Measurements from ENCODE around the gene TBC1D24.
"Not testable (repeated sequence)": the region's sequence is repeated elsewhere in the genome, so short reads cannot be mapped to it uniquely, and the experiment has no call there.

Gene TBC1D24

GRCh38 chr16:2432286-2432685 lies 42.6 kb upstream of the TBC1D24 start:
- H3K18ac ChIP-seq (ENCODE audit: low read length) = no peak overlapping the region
- H3K23ac ChIP-seq (ENCODE audit: low read length) = no peak overlapping the region
- H3K4me1 ChIP-seq (ENCODE audit: control insufficient read depth in 1 of 2, insufficient read depth in 2 of 2, low read length in 2 of 2) = peaks cover 7 to 16% of the 10 kb centered on the region in 2 experiments
- WGBS (ENCODE audit: extremely low coverage, insufficient coverage, insufficient read length) = no CpG with 5 or more reads among the region's 6 CpGs
- H3K79me2 ChIP-seq (ENCODE audit: control insufficient read depth, insufficient read depth, low read length, poor library complexity) = peaks cover 11% of the 10 kb centered on the region
- no peak overlapping the region for H3K14ac ChIP-seq (ENCODE audit: low read length)
- H4K8ac ChIP-seq (ENCODE audit: low read depth, low read length) = no peak overlapping the region
- no peak overlapping the region for H4K12ac ChIP-seq (ENCODE audit: low read depth, low read length)
- no peak overlapping the region for H3K4ac ChIP-seq (ENCODE audit: low read depth, low read length)
- no peaks in the 10 kb centered on the region for H3K9me3 ChIP-seq (ENCODE audit: insufficient read depth, low read depth, low read length)
- no peak overlapping the region for H3K27ac ChIP-seq (ENCODE audit: low read depth, low read length)
- no peak overlapping the region for H2BK12ac ChIP-seq (ENCODE audit: low read length)
- no peak overlapping the region for H3K4me2 ChIP-seq (ENCODE audit: low read length)
- H2AK5ac ChIP-seq (ENCODE audit: low read length) = no peak overlapping the region
- no peak overlapping the region for H2BK5ac ChIP-seq (ENCODE audit: low read depth, low read length, poor library complexity)
- peaks cover 40 to 43% of the 10 kb centered on the region in 2 experiments for H3K36me3 ChIP-seq (ENCODE audit: control insufficient read depth in 1 of 2, insufficient read depth in 2 of 2, low read length in 2 of 2)
- no peak overlapping the region for H4K91ac ChIP-seq (ENCODE audit: low read depth, low read length)
- H2BK120ac ChIP-seq (ENCODE audit: insufficient read depth, low read length, poor library complexity) = no peak overlapping the region
- no peak overlapping the region for H2AFZ ChIP-seq (ENCODE audit: insufficient read depth, low read length, poor library complexity)
- no peaks in the 10 kb centered on the region for H3K27me3 ChIP-seq (ENCODE audit: insufficient read depth, low read length)
- no peak overlapping the region for H3K4me3 ChIP-seq (ENCODE audit: low read depth, low read length)
- H3K79me1 ChIP-seq (ENCODE audit: low read length) = peaks cover 10% of the 10 kb centered on the region
- peak in 1 of 2 donors; percentile 12 for DNase-seq
- no peak overlapping the region for H3K9ac ChIP-seq (ENCODE audit: low read length)

- peaks cover 10% of the 10 kb centered on the region for H3K79me1 ChIP-seq (ENCODE audit: low read length)
- H3K4me1 ChIP-seq (ENCODE audit: control insufficient read depth in 1 of 2, insufficient read depth in 2 of 2, low read length in 2 of 2) = peaks cover 7 to 16% of the 10 kb centered on the region in 2 experiments
- H2BK5ac ChIP-seq (ENCODE audit: low read depth, low read length, poor library complexity) = no peak overlapping the region
- no peak overlapping the region for H3K4me2 ChIP-seq (ENCODE audit: low read length)
- no peaks in the 10 kb centered on the region for H3K27me3 ChIP-seq (ENCODE audit: insufficient read depth, low read length)
- no peak overlapping the region for H3K27ac ChIP-seq (ENCODE audit: low read depth, low read length)
- no peak overlapping the region for H4K12ac ChIP-seq (ENCODE audit: low read depth, low read length)
- no peak overlapping the region for H2BK120ac ChIP-seq (ENCODE audit: insufficient read depth, low read length, poor library complexity)
- peaks cover 11% of the 10 kb centered on the region for H3K79me2 ChIP-seq (ENCODE audit: control insufficient read depth, insufficient read depth, low read length, poor library complexity)
- WGBS (ENCODE audit: extremely low coverage, insufficient coverage, insufficient read length) = no CpG with 5 or more reads among the region's 15 CpGs
- no peak overlapping the region for H2BK12ac ChIP-seq (ENCODE audit: low read length)
- no peak overlapping the region for H4K8ac ChIP-seq (ENCODE audit: low read depth, low read length)
- H4K91ac ChIP-seq (ENCODE audit: low read depth, low read length) = no peak overlapping the region
- peaks cover 46 to 48% of the 10 kb centered on the region in 2 experiments for H3K36me3 ChIP-seq (ENCODE audit: control insufficient read depth in 1 of 2, insufficient read depth in 2 of 2, low read length in 2 of 2)
- DNase-seq = no peak
- H3K18ac ChIP-seq (ENCODE audit: low read length) = no peak overlapping the region
- no peak overlapping the region for H2AFZ ChIP-seq (ENCODE audit: insufficient read depth, low read length, poor library complexity)
- H3K4ac ChIP-seq (ENCODE audit: low read depth, low read length) = no peak overlapping the region
- H3K9me3 ChIP-seq (ENCODE audit: insufficient read depth, low read depth, low read length) = no peaks in the 10 kb centered on the region
- no peak overlapping the region for H3K23ac ChIP-seq (ENCODE audit: low read length)
- H3K14ac ChIP-seq (ENCODE audit: low read length) = no peak overlapping the region
- H2AK5ac ChIP-seq (ENCODE audit: low read length) = no peak overlapping the region
- no peak overlapping the region for H3K9ac ChIP-seq (ENCODE audit: low read length)
- H3K4me3 ChIP-seq (ENCODE audit: low read depth, low read length) = no peak overlapping the region
Measured at GRCh38 chr16:2432801-2433505, 42.0 kb upstream of the TBC1D24 start.

- not testable (repeated sequence) for H2BK5ac ChIP-seq (ENCODE audit: low read depth, low read length, poor library complexity); H3K79me2 ChIP-seq (ENCODE audit: control insufficient read depth, insufficient read depth, low read length, poor library complexity); H3K4me2 ChIP-seq (ENCODE audit: low read length); DNase-seq; H2AK5ac ChIP-seq (ENCODE audit: low read length); H3K27me3 ChIP-seq (ENCODE audit: insufficient read depth, low read length); H3K14ac ChIP-seq (ENCODE audit: low read length); H3K27ac ChIP-seq (ENCODE audit: low read depth, low read length); H4K8ac ChIP-seq (ENCODE audit: low read depth, low read length); H3K9ac ChIP-seq (ENCODE audit: low read length); H3K18ac ChIP-seq (ENCODE audit: low read length); H4K12ac ChIP-seq (ENCODE audit: low read depth, low read length); H3K79me1 ChIP-seq (ENCODE audit: low read length); H4K91ac ChIP-seq (ENCODE audit: low read depth, low read length); H3K23ac ChIP-seq (ENCODE audit: low read length); H2BK12ac ChIP-seq (ENCODE audit: low read length); H3K4me1 ChIP-seq (ENCODE audit: control insufficient read depth in 1 of 2, insufficient read depth in 2 of 2, low read length in 2 of 2); H3K4me3 ChIP-seq (ENCODE audit: low read depth, low read length); H2AFZ ChIP-seq (ENCODE audit: insufficient read depth, low read length, poor library complexity); H3K4ac ChIP-seq (ENCODE audit: low read depth, low read length); H3K9me3 ChIP-seq (ENCODE audit: insufficient read depth, low read depth, low read length); H2BK120ac ChIP-seq (ENCODE audit: insufficient read depth, low read length, poor library complexity)
- WGBS (ENCODE audit: extremely low coverage, insufficient coverage, insufficient read length) = no CpG with 5 or more reads among the region's 4 CpGs
- peaks cover 66 to 70% of the 10 kb centered on the region in 2 experiments for H3K36me3 ChIP-seq (ENCODE audit: control insufficient read depth in 1 of 2, insufficient read depth in 2 of 2, low read length in 2 of 2)
Measured at GRCh38 chr16:2435236-2435635, 39.7 kb upstream of the TBC1D24 start.

DNA sequence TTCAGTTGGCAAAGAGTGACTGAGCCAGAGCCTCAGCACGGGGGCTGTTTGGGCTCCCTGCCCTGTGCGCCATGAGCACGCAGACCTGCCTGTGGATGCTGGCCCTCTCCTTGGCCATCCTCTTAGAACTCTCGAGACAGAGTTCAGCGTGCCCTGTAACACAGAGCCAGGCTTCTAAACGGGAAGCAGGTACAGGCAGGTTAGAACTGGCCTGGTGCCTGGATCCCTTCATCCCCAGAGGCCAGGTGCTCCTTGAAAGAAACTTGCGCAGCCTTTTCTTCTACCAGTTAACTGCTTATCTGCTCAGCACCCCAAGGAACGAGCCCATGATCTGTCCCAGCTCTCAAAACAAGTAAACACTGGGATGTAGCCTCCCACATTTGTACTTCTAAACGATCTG lies 38.8 kb upstream of the TBC1D24 start:
- Histone ChIP-seq H2BK120ac (ENCODE audit: insufficient read depth, low read length, poor library complexity) (no peak overlapping the region), H3K79me1 (ENCODE audit: low read length) (no peaks in the 10 kb centered on the region), H2AFZ (ENCODE audit: insufficient read depth, low read length, poor library complexity) (no peak overlapping the region), H3K36me3 (ENCODE audit: control insufficient read depth in 1 of 2, insufficient read depth in 2 of 2, low read length in 2 of 2) (peaks cover 67 to 73% of the 10 kb centered on the region in 2 experiments), H3K23ac (ENCODE audit: low read length) (no peak overlapping the region), H3K27me3 (ENCODE audit: insufficient read depth, low read length) (no peaks in the 10 kb centered on the region), H4K91ac (ENCODE audit: low read depth, low read length) (no peak overlapping the region), H3K14ac (ENCODE audit: low read length) (no peak overlapping the region), H3K18ac (ENCODE audit: low read length) (no peak overlapping the region), H4K8ac (ENCODE audit: low read depth, low read length) (no peak overlapping the region), H3K4ac (ENCODE audit: low read depth, low read length) (no peak overlapping the region), H3K4me2 (ENCODE audit: low read length) (no peak overlapping the region), H3K4me1 (ENCODE audit: control insufficient read depth in 1 of 2, insufficient read depth in 2 of 2, low read length in 2 of 2) (no peaks in the 10 kb centered on the region), H3K9me3 (ENCODE audit: insufficient read depth, low read depth, low read length) (no peaks in the 10 kb centered on the region), H3K27ac (ENCODE audit: low read depth, low read length) (no peak overlapping the region), H3K79me2 (ENCODE audit: control insufficient read depth, insufficient read depth, low read length, poor library complexity) (no peaks in the 10 kb centered on the region), H2BK5ac (ENCODE audit: low read depth, low read length, poor library complexity) (no peak overlapping the region), H3K4me3 (ENCODE audit: low read depth, low read length) (no peak overlapping the region), H3K9ac (ENCODE audit: low read length) (no peak overlapping the region), H2AK5ac (ENCODE audit: low read length) (no peak overlapping the region), H4K12ac (ENCODE audit: low read depth, low read length) (no peak overlapping the region), H2BK12ac (ENCODE audit: low read length) (no peak overlapping the region)
- DNase-seq = no peak
- no CpG with 5 or more reads among the region's 9 CpGs for WGBS (ENCODE audit: extremely low coverage, insufficient coverage, insufficient read length)

All from trophoblast cell (in vitro differentiated cells and primary cell).